Activated CD8-positive, alpha-beta memory T cell treated with anti-CD3 and anti-CD28 coated beads, Interleukin-2, amount 50 U/mL, for 1 hour (primary cell): Measurements from ENCODE around the gene SHISA9.

ENCODE experiments used
- DNase-seq: peaks from one replicate; pipeline ENCODE4 v3.0.0-alpha.2; 2020; ENCODE audit errors: extremely low read depth

SHISA9 gene

DNA sequence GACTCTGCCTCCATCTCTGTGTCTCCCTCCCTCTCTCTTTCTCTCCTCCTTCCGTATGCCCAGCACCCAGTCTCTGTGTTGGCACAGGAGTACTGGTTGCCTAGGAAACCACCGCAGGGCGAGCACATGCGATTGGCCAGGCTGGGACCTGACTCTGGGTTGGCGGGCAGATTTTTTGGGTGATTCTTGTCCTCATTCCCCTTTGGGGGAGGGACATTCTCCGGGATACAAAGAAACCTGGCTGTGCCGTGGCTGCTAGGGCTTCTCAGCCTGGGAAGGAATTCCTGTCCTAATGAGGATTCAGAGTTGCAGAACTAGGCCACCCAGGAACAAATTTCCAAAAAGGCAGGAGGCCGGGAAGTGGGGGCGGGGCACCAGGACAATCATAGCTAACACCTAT is 168.9 kb downstream of the SHISA9 start:
- DNase-seq, result no peak

- no peak for DNase-seq
Observed at GRCh38 chr16:13076878-13077277, 175.5 kb downstream of the SHISA9 start.

DNA sequence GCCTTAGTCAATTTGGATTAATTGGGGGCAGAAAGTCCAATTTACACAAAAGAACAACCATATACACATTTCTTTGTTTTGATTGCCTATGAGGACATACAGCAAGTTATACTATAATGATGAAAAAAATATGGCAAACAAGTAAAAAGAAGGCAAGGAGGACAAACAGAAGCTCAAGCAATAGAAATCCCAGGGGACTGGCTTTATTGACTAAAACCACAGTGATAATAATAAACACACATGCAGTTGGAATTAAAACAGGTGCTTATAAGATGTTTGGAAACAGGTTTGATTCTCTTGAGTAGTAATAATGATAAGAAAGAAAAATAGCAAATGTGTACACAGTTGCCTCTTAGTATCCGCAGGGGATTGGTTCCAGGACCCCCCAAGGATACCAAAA is 176.4 kb downstream of the SHISA9 start:
- DNase-seq, result no peak

GRCh38 chr16:13080531-13080930 is 179.1 kb downstream of the SHISA9 start:
- DNase-seq, result no peak

- DNase-seq, result no peak
Observed at GRCh38 chr16:13081825-13082331, 180.5 kb downstream of the SHISA9 start.

GRCh38 chr16:13083681-13084080 is 182.3 kb downstream of the SHISA9 start:
- no peak for DNase-seq

DNA sequence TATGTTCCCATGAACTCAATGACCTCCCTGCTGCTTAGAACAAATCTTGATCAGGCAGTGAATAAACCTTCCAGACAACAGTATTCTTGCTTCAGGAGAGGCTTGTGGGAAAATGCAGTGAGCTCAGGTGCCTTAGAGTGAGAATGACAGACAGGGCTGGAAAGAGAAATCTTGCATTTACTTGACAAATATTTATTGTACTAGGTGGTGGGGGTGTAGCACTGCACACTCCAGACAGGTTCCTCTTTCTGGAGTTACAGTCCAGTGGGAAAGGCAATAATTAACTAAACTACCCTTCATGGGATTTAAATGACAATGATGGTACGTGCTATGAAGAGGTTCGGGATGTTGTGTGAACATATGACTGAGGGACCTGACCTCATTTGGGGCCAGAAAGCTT is 182.9 kb downstream of the SHISA9 start:
- DNase-seq, result no peak

DNA sequence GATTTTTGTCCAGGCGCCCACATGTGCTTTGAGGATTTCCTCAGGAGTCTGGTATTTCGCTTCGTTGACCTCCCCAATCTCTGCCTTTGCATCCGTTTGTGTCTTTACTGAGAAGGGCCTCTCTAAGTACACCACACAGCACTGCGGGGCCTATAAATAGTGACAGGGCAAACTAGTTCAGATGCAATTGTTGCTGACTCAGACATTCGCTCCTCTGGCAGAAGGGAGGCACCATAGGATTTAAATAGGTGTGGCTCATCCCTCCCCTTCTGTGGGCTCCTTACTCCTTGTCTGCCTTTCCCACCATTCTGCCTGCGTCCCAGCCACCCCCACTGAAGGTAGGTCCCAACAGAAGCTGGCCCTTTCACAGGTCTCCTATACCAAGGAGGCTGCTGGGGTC is 192.3 kb downstream of the SHISA9 start:
- DNase-seq, result no peak

DNA sequence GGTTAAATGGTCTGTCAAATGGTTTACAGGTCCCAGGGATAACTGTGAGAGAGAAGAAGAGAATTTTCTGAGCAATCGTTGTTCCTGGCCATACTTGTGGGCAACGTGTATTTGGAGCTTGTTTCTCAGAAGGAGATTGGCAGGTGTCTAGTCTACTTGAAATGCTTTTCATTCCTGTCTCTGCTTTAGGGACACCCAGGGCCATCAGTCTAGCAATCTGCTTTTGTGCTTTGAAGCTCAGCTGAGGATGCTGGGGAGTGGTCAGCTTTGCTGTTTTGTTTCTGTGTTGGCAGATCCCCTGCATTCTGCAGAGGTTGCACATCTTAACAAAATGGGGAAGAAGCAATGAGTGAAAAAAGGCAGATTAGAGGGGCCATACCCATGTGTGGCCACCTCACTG is 193.7 kb downstream of the SHISA9 start:
- DNase-seq, result no peak

GRCh38 chr16:13098536-13098935 is 197.1 kb downstream of the SHISA9 start:
- DNase-seq, result no peak

DNA sequence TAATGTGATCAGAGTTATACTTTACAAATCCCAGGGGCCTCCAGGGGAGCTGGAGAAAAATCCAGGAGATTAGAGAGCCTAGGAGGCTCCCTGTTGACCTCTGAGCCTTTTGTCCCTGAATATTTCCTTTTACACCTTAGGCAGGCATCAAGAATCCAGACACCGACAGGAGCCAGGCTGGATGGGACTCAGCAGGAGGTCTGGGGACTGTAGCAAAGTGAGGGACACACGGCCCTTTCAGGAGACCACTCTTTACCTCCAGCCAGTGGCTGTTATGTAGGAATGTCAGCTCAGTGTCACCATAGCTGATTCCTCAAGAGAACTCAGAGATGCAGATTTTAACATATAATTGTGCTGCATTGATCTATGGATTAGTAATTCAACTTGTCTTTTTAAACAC is 198.4 kb downstream of the SHISA9 start:
- DNase-seq, result no peak

- no peak for DNase-seq
Observed at GRCh38 chr16:13100970-13101369, 199.6 kb downstream of the SHISA9 start.

DNA sequence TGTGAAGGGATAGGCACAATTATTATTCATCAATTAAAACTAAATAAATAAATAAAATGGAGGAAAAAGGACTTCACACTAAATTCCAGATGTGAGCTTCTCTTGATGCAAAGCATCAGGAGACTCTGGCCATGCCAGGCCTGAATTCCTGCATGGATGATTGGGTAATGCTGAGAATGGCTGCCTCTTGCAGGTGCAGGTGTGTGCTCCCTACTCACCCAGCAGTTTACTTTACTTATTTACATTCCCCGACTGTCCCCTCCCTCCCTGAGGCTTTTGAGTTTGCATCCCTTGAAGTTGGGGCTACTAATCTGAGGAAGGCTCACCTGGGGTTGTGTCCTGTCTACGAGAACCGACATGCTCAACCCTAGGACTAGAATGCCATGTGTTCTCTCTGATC is 200.4 kb downstream of the SHISA9 start:
- no peak for DNase-seq

DNA sequence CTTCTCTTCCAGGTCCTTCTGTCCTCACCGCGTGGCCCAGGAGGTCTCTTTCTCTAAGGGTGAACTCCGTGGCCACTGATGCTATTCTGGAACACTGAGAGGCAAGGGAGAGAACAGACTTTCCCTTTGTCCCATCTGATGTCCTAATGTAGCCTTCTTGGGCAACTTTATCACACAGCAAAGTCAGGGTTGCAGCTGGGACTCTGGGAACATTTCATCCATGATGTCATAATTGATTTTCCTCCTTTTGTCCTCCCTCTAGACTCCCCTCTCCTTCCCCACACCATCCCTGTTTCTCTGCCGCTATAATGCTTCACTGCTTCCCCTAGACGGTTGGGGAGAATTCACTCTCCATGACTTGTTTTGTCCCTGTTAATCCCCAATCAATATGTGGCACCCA is 201.0 kb downstream of the SHISA9 start:
- DNase-seq, result no peak

DNA sequence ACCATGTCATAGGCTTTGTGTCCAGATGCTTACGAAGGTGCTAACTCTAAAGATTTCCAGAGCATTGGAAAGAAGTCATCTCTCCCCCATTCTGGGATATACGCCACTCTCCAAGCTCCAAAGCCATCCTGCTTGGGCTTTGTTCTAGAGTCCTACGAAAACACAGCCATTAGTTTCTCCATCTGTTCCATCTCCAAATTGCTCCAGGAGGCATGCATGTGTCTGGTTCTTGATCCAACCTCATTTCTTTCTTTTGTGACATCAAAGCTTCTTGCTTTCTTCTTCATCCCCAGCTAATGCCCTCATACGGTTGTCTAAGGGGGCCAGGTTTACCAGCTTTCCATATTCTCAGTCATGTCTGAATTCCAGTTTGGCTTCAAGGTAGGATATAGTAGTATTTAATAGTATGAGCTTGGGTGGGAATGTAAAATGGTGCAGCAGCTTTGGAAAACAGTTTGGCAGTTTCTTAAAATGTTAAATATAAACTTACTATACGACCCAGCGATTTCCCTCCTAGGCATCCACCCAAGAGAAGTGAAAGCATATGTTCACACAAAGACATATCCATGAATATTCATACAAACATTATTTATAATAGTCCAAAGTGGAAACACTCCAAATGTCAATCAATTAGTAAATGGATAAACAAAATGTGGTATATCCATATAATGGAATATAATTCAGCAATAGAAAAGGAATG is 202.6 kb downstream of the SHISA9 start:
- no peak for DNase-seq

DNA sequence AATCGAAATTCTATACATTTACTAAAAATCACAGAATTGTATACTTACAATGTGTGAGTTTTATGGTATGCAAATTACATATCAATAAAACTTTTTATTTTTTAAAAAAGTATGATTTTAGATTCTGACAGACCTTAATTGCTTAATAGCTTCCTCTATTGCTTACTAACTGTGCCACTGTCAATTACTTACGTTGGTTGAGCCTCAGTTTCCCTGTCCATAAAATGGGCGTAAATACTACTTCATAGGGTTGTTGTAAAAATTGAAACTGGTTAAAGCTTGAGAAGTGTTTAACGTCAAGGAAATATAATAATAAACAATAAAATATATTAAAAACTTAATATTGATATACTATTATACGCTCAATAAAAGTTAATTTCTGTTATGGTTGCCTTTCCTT is 203.4 kb downstream of the SHISA9 start:
- DNase-seq, result no peak

DNA sequence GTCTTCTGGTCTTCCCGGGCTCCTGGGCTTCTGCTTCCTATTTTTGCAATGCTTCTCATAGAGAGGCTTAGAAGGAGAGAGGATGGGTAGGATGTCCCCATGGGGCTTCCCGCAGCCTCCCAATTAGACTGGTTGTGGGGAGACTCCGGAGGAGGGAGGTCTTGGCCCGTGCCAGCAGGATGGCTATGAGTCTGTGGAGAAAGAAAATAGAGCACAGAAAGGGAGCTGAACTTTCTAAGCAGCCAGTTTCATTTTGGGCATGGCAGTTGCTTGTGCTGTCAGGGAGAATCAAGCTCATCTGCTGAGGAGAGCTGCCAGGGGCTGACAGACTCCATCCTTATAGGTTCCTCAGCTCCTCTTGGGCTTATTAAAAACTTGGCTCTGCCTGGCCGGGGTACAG is 204.0 kb downstream of the SHISA9 start:
- DNase-seq, result no peak

DNA sequence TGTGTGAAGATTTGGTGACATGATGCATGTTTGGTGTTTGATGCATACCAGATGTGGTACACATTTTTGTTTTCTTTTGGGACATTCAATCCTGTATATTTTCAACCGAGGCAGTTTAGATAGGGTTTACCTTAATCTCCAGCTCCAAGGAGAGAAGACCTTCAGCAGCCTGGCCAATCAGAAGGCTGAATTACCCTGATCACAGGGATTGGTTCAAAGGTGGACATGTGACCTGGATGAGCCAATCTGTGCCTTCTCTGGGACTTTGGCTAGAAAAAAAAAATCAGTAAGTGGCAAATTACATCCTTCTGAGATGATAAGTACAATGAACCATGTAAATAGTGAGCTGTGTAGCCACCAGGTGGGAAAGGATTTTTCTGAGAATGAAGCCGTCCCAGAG is 205.1 kb downstream of the SHISA9 start:
- no peak for DNase-seq

DNA sequence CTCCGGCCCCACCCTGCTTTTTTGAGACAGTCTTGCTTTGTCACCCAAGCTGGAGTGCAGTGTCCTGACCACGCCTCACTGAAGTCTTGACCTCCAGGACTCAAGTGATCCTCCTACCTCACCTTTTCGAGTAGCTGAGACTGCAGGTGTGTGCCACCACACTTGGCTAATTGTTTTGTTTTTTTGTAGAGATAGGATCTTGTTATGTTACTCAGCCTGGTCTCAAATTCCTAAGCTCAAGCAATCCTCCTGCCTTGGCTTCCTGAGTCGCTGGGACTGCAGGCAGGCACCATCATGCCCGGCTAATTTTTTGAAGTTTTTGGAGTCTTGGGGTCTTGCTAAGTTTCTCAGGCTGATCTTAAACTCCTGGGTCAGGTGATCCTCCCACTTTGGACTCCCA is 206.7 kb downstream of the SHISA9 start:
- DNase-seq, result no peak

DNA sequence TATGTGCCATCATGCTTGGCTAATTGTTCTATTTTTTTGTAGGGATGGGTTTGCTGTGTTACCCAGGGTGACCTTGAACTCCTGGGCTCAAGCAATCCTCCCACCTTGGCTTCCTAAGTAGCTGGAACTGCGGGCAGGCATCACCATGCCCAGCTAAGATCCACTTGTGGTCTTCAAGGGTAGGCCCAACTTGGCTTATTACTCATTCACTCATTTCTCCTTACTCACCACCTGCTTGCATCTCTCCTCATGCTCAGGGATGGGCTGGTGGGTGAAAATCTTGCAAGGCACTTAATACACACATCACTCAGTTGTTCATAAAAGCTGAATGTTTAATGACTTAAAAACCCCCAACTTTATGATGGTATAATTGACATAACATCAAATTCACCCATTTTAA is 207.8 kb downstream of the SHISA9 start:
- no peak for DNase-seq

GRCh38 chr16:13110124-13110796 is 208.9 kb downstream of the SHISA9 start:
- DNase-seq, result no peak

- DNase-seq, result no peak
Observed at GRCh38 chr16:13111747-13112146, 210.3 kb downstream of the SHISA9 start.

GRCh38 chr16:13113741-13114140 is 212.3 kb downstream of the SHISA9 start:
- no peak for DNase-seq

DNA sequence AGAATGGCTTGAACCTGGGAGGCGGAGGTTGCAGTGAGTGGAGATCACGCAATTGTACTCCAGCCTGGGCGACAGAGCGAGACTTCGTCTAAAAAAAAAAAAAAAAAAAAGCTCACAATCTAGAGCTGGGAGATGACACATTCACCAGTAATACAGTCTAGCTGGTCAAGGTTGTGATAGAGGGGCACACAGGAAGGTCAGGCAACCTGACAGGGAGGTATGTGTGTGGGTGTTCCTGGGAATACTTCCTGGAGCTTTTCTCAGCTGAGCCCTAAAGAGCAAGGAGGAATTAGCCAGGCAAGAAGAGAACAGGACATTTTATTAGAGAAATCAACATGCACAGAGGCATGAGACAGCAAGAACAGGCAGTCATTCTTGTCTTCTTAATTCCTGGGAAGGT is 216.7 kb downstream of the SHISA9 start:
- no peak for DNase-seq
